ENCODE results near the gene MRGPRX4. TPM values are rescaled to one million over a fixed set of nuclear protein-coding genes. Genes with fewer than 3 reads are reported as not detected.
"Not testable (repeated sequence)": the region's sequence is repeated elsewhere in the genome, so short reads cannot be mapped to it uniquely, and the experiment has no call there.

The MRGPRX4 gene
- not detected for polyA plus RNA-seq

DNA sequence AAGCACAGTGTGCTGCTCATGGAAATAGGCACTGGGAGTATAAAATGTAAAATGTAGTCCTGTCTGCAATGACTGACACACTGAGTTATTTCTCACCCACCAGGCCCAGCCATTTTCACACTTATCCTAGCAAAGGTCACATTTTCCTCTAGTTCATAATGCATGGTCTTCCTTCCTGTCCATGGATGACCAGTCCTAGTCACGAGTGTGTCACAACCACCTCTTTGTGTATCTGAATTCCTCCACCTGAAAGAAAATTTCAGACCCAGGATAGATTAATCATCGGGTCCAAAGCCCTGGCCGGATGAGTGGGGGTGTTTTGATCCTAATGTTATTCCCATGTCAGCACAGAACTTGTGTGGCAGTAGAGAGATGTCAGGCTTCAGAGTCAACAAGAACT lies at the start of gene MRGPRX4:
MRGPRX4 (plus strand) TSS at position 172 of the 400 bp plus-strand sequence. CDS start 420 bp downstream, outside the sequence.
- Mint-ChIP-seq H3K4me3 (no peak within 1 kb of the TSS), H3K36me3 (no peaks in the 10 kb centered on the region), H3K27ac (no peak within 1 kb of the TSS), H3K4me1 (no peaks in the 10 kb centered on the region), H3K9me3 (peaks cover 0 to 2% (median 0%) of the 10 kb centered on the region in 6 donors), H3K27me3 (ENCODE audit: low read depth in 3 of 3) (peaks cover 0 to 9% (median 3%) of the 10 kb centered on the region in 3 donors)
- no peak for DNase-seq

GRCh38 chr11:18131115-18131514 lies 41.5 kb upstream of the MRGPRX4 start:
- H3K4me3 Mint-ChIP-seq, DNase-seq, H3K4me1 Mint-ChIP-seq: not testable (repeated sequence)

GRCh38 chr11:18132341-18132740 lies 40.3 kb upstream of the MRGPRX4 start, which contains the start of gene MRGPRX3:
Gene MRGPRX3 (plus strand): TSS chr11:18132571. CDS start chr11:18137203, 4,632 bp downstream.
- peaks cover 1 to 18% (median 7%) of the 10 kb centered on the region in 3 donors for H3K27me3 Mint-ChIP-seq (ENCODE audit: low read depth in 3 of 3)
- no peaks in the 10 kb centered on the region for H3K9me3 Mint-ChIP-seq
- no peaks in the 10 kb centered on the region for H3K36me3 Mint-ChIP-seq
- no peak within 1 kb of the TSS for H3K4me3 Mint-ChIP-seq
- DNase-seq: no peak
- H3K27ac Mint-ChIP-seq: no peak within 1 kb of the TSS
- H3K4me1 Mint-ChIP-seq: no peaks in the 10 kb centered on the region

More at GRCh38 chr11:18131115-18131514, 41.5 kb upstream of the MRGPRX4 start:
- not testable (repeated sequence) for H3K27ac Mint-ChIP-seq, H3K9me3 Mint-ChIP-seq, H3K36me3 Mint-ChIP-seq
- peaks cover 1 to 22% (median 5%) of the 10 kb centered on the region in 3 donors for H3K27me3 Mint-ChIP-seq (ENCODE audit: low read depth in 3 of 3)

DNA sequence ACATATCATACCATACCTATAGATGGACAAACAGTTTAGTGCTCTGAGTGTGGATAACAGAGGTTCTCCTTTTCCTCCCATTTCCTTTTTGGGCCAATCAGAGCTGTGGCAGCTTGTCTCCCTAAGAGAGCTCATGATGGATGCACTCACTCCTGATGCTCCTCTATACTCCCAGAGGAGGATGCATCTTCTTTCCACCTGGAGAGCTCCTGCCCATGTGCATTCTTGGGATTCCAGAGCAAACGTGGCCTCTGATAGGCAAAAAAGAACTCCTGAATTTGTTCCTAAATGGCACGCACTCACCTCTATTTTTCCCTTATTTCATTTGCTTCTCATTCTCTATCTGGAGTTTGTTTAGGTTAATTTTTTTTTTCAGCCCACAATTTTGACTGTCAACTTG lies 37.3 kb upstream of the MRGPRX4 start:
- Mint-ChIP-seq H3K9me3 (no peaks in the 10 kb centered on the region), H3K27me3 (ENCODE audit: low read depth in 3 of 3) (peaks cover 1 to 11% (median 7%) of the 10 kb centered on the region in 3 donors), H3K4me1 (no peaks in the 10 kb centered on the region), H3K36me3 (no peaks in the 10 kb centered on the region), H3K27ac (no peak overlapping the region), H3K4me3 (no peak overlapping the region)
- DNase-seq: no peak

DNA sequence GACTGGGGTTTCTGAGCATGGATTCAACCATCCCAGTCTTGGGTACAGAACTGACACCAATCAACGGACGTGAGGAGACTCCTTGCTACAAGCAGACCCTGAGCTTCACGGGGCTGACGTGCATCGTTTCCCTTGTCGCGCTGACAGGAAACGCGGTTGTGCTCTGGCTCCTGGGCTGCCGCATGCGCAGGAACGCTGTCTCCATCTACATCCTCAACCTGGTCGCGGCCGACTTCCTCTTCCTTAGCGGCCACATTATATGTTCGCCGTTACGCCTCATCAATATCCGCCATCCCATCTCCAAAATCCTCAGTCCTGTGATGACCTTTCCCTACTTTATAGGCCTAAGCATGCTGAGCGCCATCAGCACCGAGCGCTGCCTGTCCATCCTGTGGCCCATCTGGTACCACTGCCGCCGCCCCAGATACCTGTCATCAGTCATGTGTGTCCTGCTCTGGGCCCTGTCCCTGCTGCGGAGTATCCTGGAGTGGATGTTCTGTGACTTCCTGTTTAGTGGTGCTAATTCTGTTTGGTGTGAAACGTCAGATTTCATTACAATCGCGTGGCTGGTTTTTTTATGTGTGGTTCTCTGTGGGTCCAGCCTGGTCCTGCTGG lies 35.3 kb upstream of the MRGPRX4 start:
- Mint-ChIP-seq H3K36me3 (no peaks in the 10 kb centered on the region), H3K27me3 (ENCODE audit: low read depth in 3 of 3) (peaks cover 1 to 14% (median 5%) of the 10 kb centered on the region in 3 donors), H3K4me3 (no peak overlapping the region), H3K27ac (no peak overlapping the region), H3K4me1 (no peaks in the 10 kb centered on the region), H3K9me3 (no peaks in the 10 kb centered on the region)
- no peak for DNase-seq

- no peak overlapping the region for H3K27ac Mint-ChIP-seq
- no peak overlapping the region for H3K4me3 Mint-ChIP-seq
- no peaks in the 10 kb centered on the region for H3K4me1 Mint-ChIP-seq
- H3K27me3 Mint-ChIP-seq (ENCODE audit: low read depth in 3 of 3): peaks cover 3 to 13% (median 4%) of the 10 kb centered on the region in 3 donors
- no peaks in the 10 kb centered on the region for H3K36me3 Mint-ChIP-seq
- H3K9me3 Mint-ChIP-seq: no peaks in the 10 kb centered on the region
- DNase-seq: no peak
Observed at GRCh38 chr11:18140145-18140544, 32.5 kb upstream of the MRGPRX4 start.

- no peak for DNase-seq
- Mint-ChIP-seq H3K36me3 (no peaks in the 10 kb centered on the region), H3K4me1 (peaks cover 2 to 6% of the 10 kb centered on the region in 2 donors), H3K27me3 (ENCODE audit: low read depth in 3 of 3) (peaks cover 3 to 22% (median 8%) of the 10 kb centered on the region in 3 donors), H3K9me3 (no peaks in the 10 kb centered on the region), H3K4me3 (no peak overlapping the region), H3K27ac (no peak overlapping the region)
Observed at GRCh38 chr11:18144243-18144642, 28.4 kb upstream of the MRGPRX4 start.

DNA sequence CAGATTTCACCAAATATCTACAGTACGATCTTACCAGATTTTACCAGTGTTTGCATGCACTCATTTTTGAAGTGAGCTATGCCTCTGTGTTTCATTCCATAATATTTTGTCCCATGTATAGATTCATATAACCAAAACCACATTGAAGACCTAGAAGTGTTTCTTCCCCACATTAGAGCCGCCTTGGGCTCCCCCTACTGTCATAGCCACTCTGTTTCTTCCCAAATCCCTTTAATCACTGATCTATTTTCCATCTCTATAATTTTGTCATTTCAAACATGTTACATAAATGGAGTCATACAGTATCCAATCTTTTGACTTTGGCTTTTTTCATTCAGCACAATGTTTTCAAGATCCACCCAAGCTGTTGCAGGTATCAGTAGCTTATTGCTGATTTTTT lies 27.6 kb upstream of the MRGPRX4 start:
- H3K4me3 Mint-ChIP-seq: no peak overlapping the region
- peaks cover 2 to 6% of the 10 kb centered on the region in 2 donors for H3K4me1 Mint-ChIP-seq
- no peak overlapping the region for H3K27ac Mint-ChIP-seq
- H3K36me3 Mint-ChIP-seq: no peaks in the 10 kb centered on the region
- H3K27me3 Mint-ChIP-seq (ENCODE audit: low read depth in 3 of 3): peaks cover 3 to 22% (median 8%) of the 10 kb centered on the region in 3 donors
- DNase-seq: no peak
- no peaks in the 10 kb centered on the region for H3K9me3 Mint-ChIP-seq

GRCh38 chr11:18145837-18146236 lies 26.8 kb upstream of the MRGPRX4 start:
- no peak for DNase-seq
- H3K9me3 Mint-ChIP-seq: peaks cover 0 to 2% (median 0%) of the 10 kb centered on the region in 6 donors
- H3K27me3 Mint-ChIP-seq (ENCODE audit: low read depth in 3 of 3): peaks cover 3 to 22% (median 8%) of the 10 kb centered on the region in 3 donors
- H3K36me3 Mint-ChIP-seq: no peaks in the 10 kb centered on the region
- H3K27ac Mint-ChIP-seq: no peak overlapping the region
- no peak overlapping the region for H3K4me3 Mint-ChIP-seq
- peaks cover 2 to 6% of the 10 kb centered on the region in 2 donors for H3K4me1 Mint-ChIP-seq

DNA sequence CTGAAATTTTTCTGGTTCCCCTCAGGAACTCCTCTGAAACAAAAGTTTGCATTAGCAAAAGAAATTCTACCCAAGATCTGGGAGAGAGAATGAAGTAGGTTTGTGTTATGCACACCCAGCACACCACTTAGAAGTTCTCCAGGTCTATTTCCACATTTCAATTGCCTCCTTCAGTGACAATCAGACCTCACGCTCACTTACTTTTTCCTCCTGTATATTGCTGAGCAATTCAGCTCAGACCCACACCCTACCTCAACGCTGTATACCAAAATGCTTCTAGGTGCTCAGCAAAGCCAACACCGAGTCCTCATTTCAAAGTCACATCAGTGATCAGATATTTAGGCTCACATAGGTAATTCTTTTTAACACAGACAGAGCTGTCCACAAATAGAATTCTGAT lies 21.1 kb upstream of the MRGPRX4 start:
- Mint-ChIP-seq H3K36me3 (peaks cover 0 to under 1% (median 0%) of the 10 kb centered on the region in 3 donors), H3K4me1 (no peaks in the 10 kb centered on the region), H3K27ac (no peak overlapping the region), H3K27me3 (ENCODE audit: low read depth in 3 of 3) (peaks cover 4 to 23% (median 9%) of the 10 kb centered on the region in 3 donors), H3K9me3 (peaks cover 0 to 4% (median under 1%) of the 10 kb centered on the region in 6 donors), H3K4me3 (no peak overlapping the region)
- no peak for DNase-seq

DNA sequence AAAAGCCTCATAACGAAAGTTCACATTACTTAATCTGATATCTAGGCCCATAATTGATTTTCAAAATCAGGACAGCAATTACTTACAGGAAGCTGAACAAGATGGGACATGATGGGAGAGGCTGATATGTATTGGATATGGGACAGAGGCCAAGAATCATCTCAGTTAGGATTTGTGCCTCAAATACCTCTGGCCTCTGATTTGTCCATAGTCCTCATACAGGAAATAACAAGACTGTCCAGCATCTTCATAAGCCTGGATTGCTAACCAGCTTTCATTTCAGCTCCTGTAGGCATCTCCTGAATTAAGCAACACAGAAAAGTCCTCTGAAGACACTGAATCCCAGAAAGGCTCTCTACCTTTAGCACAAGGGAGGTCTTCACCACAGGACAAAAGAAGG lies 4.3 kb upstream of the MRGPRX4 start:
- Mint-ChIP-seq H3K27me3 (ENCODE audit: low read depth in 3 of 3) (peaks cover 3 to 9% (median 5%) of the 10 kb centered on the region in 3 donors), H3K4me1 (no peaks in the 10 kb centered on the region), H3K4me3 (no peak overlapping the region), H3K36me3 (no peaks in the 10 kb centered on the region), H3K9me3 (peaks cover 0 to 7% (median 0%) of the 10 kb centered on the region in 6 donors), H3K27ac (no peak overlapping the region)
- DNase-seq: no peak

GRCh38 chr11:18171377-18172000 lies 1.1 kb upstream of the MRGPRX4 start:
- H3K27ac Mint-ChIP-seq: no peak overlapping the region
- no peak overlapping the region for H3K4me3 Mint-ChIP-seq
- peaks cover 0 to 2% (median 0%) of the 10 kb centered on the region in 6 donors for H3K9me3 Mint-ChIP-seq
- no peaks in the 10 kb centered on the region for H3K4me1 Mint-ChIP-seq
- H3K27me3 Mint-ChIP-seq (ENCODE audit: low read depth in 3 of 3): peaks cover 0 to 7% (median 3%) of the 10 kb centered on the region in 3 donors
- DNase-seq: no peak
- no peaks in the 10 kb centered on the region for H3K36me3 Mint-ChIP-seq

- no peak overlapping the region for H3K27ac Mint-ChIP-seq
Observed at GRCh38 chr11:18173225-18173866, 709 bp downstream of the MRGPRX4 start.

DNA sequence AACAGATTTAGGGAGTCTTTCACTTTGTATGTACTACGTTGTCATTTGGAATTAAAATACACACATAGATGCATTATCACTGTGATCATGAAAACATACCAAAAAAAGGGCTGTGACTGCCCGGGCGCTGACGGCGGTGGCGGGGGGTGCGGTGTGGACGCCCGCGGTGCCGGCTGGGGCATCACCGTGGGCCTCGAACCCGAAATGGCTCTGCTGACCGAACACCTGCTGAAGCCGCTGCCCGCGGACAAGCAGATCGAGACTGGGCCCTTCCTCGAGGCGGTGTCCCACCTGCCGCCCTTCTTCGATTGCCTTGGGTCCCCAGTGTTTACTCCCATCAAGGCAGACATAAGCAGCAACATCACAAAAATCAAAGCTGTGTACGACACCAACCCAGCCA lies 16.2 kb downstream of the MRGPRX4 start:
- H3K27me3 Mint-ChIP-seq (ENCODE audit: low read depth in 3 of 3): peaks cover 0 to 22% (median 2%) of the 10 kb centered on the region in 3 donors
- H3K9me3 Mint-ChIP-seq: peaks cover 0 to 2% (median 0%) of the 10 kb centered on the region in 6 donors
- no peak for DNase-seq
- H3K36me3 Mint-ChIP-seq: peaks cover 0 to 3% (median 0%) of the 10 kb centered on the region in 3 donors
- H3K4me3 Mint-ChIP-seq: no peak overlapping the region
- H3K4me1 Mint-ChIP-seq: no peaks in the 10 kb centered on the region
- no peak overlapping the region for H3K27ac Mint-ChIP-seq

More at GRCh38 chr11:18173225-18173866, 709 bp downstream of the MRGPRX4 start:
- Mint-ChIP-seq H3K9me3 (peaks cover 0 to 2% (median 0%) of the 10 kb centered on the region in 6 donors), H3K4me1 (no peaks in the 10 kb centered on the region), H3K27me3 (ENCODE audit: low read depth in 3 of 3) (peaks cover 0 to 9% (median 3%) of the 10 kb centered on the region in 3 donors), H3K36me3 (no peaks in the 10 kb centered on the region), H3K4me3 (no peak overlapping the region)
- no peak for DNase-seq

Data from immature natural killer cell (primary cell).